RPMI7951 (cell line): Measurements from ENCODE around the gene NKTR. TPM values are rescaled to one million over a fixed set of nuclear protein-coding genes. Genes with fewer than 3 reads are reported as not detected.

ENCODE experiments used
- DNase-seq: peaks from one replicate; pipeline ENCODE4 v3.0.0-alpha.2; 2012; ENCODE audit warnings: low read depth
- total RNA-seq: library from RNA; depleted of rRNA; stranded (reverse); fragments of >200 nt; shearing (Covaris generic); gene quantifications from 2 replicates; pipeline ENCODE4 v1.2.3, GENCODE V29; 2014; rRNA removed

Gene NKTR
- total RNA-seq, 1 experiment from 2014 or later, result 28.0 TPM

DNA sequence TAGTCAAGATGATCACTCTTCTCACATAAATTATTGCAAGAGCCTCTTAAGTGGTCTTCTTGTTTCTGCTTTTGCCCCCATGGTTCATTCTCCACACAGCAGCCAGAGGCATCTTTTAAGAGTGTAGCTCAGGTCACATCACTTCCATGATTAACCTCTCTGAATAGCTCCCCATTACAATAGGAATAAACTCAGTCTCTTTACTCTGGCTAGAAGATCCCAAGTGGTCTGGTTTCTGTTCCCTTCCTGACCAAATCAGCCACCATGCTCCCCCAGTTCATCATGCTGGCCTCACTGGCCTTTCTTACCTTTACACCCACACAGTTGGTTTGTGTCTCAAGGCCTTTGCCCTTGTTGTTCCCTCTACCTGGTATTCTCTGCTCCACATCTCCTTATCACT, 93.9 kb downstream of the NKTR start:
- no peak for DNase-seq

DNA sequence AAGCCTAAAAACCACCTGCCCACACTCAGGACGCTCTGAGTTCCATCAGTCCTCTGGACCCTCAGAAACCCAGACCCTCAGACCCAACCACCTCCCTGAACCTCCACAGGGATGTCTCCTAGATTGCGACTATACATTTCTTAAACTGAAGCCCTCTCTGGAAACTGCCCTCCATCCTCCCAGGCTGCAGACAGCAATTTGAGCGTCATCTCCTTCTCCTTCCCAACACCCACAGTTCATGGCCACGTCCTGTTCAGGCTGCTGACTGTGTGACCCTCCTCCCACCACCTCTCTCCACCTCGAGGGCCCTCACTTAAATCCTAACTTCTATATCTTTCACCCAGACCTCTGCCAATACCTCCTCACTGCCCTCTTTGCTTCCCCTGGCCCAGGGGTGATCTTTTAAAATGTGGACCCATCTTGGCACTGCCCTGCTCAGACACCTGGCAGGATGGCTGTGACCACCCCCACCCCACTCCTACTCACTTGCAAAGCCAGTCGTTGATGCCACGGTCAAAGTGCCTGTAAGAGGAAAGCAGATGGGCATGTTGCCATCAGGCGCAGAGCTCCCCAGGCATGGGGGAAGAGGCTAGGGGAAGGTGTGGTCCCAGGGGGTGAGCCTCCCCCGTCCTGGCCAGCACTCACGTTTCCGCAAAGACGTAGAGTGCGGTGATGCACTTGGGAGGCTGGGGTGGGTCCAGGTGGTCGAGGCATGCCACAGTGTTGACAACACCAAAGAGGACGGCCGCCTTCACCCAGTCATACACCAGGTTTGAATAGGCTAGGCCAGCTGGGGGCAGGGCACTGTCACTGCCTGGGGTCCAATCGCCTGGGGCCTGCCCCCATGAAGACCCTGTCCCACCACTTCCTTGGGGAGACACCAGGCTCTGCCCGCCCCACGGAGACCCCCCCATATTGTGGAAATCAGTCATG, 96.1 kb downstream of the NKTR start:
- DNase-seq, result no peak

DNA sequence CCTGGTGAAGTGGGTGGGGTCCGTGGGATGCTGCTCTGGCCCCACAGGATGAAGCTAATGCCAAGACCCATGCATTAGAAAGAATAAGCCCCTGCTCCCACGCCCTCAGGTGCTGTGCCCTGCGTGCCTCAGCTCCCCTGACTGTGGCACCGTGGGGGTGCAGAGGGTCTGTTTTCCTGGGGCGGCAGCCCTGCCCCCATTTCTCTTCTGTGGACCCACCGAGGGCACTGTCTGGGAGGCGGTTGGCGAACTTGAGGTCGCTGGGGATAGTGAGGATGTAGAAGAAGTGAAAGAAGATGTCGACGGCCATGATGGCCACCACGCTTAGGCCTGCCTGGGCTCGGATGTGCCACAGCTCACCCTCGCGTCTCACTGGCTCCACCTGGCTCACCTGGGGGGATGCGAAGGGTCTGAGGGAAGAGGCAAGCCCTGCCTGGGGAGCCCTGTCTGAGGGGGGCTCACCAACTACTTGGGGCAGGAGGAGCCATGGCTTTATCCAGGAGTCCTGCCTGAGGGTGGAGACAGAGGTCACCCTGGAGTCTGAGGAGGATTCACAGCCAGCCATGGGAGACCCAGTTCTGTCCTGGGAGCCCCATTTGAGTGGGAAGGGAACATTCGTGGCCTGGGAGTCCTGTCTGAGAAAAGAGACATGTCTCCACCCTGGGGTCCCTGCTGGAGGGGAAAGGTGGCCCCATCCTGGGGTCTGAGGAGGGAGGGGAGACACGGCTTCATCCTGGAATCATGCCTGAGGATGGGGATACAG, 97.0 kb downstream of the NKTR start:
- DNase-seq, result no peak

Other genes with a start within 250 kb of the NKTR start
- gene LYZL4, start 190.1 kb upstream of the NKTR start, total RNA-seq, result 1.5 and 1.6 TPM in 2 replicates
- gene VIPR1, start 98.0 kb upstream of the NKTR start, total RNA-seq, result 186 and 215 TPM in 2 replicates
- gene SEC22C, start 18.7 kb upstream of the NKTR start, total RNA-seq, result 100 and 113 TPM in 2 replicates
- 59.2 and 67.4 TPM in 2 replicates for gene SS18L2, start 9.8 kb upstream of the NKTR start, total RNA-seq
- gene ZBTB47, start 53.0 kb downstream of the NKTR start, total RNA-seq, result 8.8 and 13.5 TPM in 2 replicates
- not detected in 2 replicates for gene KLHL40, start 84.9 kb downstream of the NKTR start, total RNA-seq
- not detected in 2 replicates for gene HHATL, start 102.1 kb downstream of the NKTR start, total RNA-seq
- gene CCDC13, start 172.6 kb downstream of the NKTR start, total RNA-seq, result 0.20 and 0.48 TPM in 2 replicates
- 245 and 278 TPM in 2 replicates for gene HIGD1A, start 203.8 kb downstream of the NKTR start, total RNA-seq
- not detected in 2 replicates for gene ACKR2, start 208.8 kb downstream of the NKTR start, total RNA-seq